ENCODE data around the gene ARHGEF19.
"Not testable (repeated sequence)": the region's sequence is repeated elsewhere in the genome, so short reads cannot be mapped to it uniquely, and the experiment has no call there.

The ARHGEF19 gene

DNA sequence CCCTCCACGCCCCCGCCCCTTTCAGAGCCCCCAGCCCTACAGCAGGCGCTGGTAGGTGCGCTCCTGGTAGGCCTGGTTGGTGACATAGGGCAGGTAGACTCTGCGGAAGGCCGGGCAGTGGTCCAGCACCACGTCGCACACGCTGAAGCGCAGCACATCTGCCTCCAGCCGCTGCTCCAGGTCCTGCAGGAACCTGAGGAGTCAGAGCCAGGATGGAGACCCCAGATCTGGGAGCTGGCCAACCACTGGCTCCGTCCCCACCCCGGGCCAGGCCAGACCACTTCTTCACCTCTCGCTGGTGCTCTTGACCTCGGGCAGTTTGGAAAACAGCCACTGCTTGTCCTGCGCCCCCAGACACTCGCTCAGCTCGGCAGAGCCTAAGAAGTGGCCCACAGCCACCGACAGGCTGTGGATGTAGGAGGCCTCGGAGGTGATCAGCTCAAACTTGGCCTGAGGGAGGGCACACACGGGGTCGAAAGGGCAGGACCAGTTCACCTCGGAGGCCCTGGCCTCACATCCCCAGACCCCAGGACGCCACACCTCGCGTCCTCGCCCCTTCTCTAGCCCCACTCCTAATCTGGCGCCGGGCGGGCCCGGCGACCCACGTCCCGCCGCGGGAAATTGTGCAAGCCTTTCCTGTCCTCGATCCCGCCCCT, 6.4 kb downstream of the ARHGEF19 start:
- no peak for DNase-seq (ENCODE audit: extremely low read depth in 1 of 2, low read depth in 1 of 2)

DNA sequence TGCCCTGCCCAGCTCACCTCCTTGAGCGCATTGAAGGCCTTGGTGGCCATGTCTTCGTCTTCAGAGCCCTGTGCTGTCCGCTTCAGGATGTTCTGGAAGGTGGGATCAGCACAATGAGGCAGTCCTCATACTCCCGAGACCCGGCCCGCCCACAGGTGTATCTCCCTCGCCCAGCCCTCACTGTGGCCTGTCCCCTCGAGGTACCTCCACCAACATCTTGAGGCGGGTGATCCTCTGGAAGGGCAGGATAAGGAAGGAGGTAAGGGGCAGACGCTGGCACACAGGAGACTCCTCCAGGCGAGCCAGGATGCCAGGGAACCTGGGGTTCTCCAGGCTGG, 7.1 kb downstream of the ARHGEF19 start:
- no peak for DNase-seq (ENCODE audit: extremely low read depth in 1 of 2, low read depth in 1 of 2)

DNA sequence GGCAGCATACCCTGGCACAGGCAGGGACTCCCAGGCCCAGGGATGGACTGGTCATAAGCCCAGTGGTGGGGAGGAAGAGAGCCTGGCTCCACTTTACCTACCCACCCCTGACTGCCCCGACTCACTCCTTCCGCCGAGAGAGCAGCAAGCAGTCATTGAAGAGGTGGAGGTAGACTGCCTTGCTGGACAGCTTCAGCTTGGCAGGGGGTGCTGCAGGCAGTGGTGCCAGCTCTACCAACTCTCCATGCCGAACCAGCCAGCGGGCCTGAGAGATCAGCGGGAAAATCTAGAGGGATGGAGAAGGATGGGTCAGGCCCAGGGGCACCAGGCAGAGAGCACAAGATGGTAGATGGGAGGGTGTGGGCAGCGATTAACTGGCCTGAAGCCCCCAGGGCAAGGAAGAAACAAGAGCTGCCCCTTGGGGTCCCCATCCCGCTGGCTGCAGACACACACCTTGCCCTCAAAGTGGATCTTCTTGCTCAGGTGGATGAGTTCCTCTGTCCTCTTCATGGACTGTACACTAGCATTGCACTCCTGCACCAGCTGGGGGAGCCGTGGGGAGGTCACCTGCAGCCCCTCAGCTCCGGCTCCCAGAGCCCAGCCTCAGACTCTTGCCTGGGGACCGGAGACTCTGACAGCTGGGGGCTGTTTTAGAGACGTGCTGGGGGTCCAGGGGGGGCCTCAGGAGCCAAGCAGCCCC, 7.7 kb downstream of the ARHGEF19 start:
- peak in 1 of 2 donors; percentile 16 for DNase-seq (ENCODE audit: extremely low read depth in 1 of 2, low read depth in 1 of 2)

DNA sequence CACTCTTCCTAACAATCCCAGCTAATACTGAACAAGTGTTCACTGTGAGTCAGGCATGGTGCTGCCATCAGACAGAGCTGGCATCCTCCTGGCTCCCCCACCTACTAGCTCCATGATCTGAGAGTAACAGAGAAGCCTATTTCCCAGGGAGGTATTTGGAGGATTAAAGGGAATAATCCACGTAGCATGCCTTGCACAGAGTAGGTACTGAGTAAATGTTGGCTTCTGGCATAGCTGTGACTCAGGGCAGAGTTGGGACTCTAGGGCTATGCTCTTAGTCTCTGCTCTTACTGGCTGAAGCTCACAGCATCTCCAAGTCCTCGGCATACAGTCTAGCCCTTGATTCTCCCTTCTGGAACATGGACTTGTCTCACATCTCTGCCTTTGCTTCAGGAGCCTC, 8.2 kb downstream of the ARHGEF19 start:
- no peak for DNase-seq (ENCODE audit: extremely low read depth in 1 of 2, low read depth in 1 of 2)

DNA sequence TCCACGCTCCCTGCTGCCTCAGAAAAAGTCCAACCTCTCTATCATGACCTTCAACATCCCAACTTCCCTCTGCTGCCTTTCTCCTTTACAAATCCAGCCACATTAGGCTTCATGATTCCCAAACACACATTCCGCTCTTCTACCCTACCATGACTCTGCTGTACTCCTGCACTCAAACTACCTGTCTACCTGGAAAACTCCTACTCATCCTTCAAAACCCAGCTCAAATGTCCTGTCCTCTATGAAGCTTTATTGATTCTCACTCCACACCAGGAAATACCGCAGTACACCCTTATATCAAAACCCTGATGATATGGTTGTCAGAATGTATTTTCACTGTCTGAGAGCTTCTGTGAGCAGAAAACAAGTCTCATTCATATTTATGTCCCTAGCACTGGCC, 8.9 kb downstream of the ARHGEF19 start:
- no peak for DNase-seq (ENCODE audit: extremely low read depth in 1 of 2, low read depth in 1 of 2)

DNA sequence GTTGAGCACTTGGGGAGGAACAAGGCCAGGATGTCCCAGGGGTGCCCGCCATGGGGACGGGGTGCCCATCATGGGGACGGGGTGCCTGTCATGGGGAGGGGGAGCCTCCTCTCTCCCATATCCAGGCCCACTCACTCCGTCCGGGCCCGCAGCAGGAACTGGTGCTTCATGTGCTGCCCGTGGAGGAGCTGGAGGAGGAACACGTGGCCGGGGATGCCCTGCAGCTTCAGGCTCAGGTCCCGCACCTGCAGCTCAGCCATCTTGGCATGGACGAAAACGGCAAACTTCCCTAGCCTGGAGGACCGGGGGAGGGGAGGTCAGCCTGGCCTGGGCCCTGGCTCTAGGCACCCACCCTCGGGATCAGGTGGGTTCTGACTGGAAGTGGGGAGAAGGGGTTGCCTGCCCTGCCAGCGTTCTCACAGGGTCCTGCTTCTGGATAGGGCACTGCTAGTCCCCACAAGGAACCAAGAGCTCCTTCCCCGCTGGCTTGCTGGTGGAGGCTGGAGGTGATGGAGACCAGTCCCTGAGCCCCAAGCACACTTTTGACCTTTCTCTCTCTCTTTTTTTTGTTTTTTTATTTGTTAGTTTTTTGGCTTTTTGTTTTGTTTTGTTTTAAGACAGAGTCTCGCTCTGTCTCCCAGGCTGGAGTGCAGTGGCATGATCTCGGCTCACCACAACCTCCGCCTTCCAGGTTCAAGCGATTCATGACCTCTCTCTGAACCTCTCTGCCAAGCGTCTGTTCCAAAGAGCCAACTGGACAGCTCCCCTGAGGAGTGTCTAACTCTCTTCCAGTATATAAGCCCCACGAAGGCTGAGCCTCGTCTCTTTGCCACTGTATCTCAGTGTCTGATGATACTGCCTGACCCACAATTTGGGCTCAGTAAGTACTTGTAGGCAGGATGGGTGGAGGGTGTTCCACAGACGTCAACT, 9.9 kb downstream of the ARHGEF19 start:
- no peak for DNase-seq (ENCODE audit: extremely low read depth in 1 of 2, low read depth in 1 of 2)

DNA sequence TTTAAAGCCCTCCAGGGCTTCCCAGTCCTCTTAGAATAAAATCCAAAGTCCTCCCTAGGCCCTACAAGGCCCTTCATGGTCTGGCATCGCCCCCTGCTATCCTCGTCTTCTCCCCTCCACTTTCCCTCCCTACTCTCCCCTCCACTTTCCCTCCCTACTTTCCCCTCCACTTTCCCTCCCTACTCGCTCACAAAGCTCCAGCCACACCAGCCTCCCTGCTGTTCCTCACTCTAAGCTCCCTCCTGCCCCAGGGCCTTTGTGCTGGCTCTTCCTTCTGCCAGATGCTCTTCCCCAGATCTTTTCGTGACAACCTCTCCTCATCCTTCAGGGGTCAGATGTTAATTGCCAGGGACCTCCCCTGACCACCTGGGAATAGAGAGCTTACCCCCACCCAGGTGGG, 12.8 kb downstream of the ARHGEF19 start:
- no peak for DNase-seq (ENCODE audit: extremely low read depth in 1 of 2, low read depth in 1 of 2)

DNA sequence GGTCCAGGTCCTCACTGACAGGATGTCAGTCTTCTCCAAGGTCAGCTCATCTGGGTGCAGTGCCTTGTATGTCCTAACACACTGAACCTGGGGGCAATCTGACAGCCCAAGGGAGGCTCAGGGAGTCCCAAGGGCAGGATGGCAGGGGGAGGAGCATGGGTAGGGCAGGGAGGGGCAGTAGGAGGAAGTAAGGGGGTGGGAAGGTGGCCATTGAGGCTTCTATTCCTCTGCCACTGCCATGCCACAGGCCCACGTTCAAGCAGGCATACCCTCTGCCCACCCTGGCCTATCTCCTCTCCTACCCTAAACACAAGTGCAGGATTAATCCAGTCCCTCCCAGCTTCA, 13.3 kb downstream of the ARHGEF19 start:
- DNase-seq (ENCODE audit: extremely low read depth in 1 of 2, low read depth in 1 of 2): no peak

DNA sequence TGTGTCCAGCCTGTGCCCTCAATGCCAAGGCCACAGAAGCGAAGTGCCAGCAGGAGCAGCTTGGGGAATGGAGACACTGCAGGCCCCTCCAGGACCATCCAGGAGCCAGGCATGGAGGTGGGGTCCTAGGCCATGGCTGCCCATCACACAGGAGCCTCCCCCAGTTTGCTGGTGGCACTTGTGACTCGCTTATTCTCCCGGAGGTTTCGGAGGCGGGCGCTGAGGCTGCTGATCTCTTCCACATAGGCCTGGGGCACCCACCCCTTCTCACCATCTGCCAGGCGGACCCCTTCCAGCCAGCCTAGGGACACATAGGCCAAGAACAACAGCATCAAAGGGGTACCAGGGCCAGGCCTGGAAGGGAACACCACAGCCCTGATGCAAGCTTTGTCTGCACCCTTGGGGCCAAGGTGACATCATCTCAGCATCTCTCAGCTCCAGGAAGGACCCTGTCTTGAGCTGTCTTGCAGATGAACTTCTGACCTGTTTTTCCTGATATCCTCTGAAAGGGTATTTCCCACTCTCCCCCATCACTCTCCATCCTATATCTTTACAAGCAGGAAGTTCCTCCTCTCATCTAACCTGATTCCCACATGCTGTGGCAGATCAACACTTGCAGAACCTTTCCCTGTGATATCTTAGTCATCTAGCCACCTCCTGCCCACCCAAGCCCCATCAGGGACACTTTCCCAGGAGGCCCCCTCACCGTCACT, 13.9 kb downstream of the ARHGEF19 start:
- no peak for DNase-seq (ENCODE audit: extremely low read depth in 1 of 2, low read depth in 1 of 2)

DNA sequence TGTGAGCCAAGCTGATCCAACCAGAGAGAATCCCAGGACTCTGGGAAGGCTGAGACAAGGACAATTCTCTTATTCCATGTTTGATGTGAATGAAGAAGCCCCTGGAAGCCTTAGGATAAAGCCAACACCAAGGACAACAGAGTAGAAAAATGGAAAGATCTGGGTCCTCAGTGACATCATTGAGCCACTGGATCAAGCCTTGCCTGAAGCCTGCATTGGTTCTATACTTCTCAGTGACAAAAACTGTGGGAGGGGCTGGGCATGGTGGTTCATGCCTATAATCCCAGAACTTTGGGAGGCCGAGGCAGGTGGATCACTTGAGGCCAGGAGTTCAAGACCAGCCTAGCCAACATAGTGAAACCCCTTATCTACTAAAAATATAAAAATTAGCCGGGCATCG, 15.6 kb downstream of the ARHGEF19 start:
- DNase-seq (ENCODE audit: extremely low read depth in 1 of 2, low read depth in 1 of 2): no peak

DNA sequence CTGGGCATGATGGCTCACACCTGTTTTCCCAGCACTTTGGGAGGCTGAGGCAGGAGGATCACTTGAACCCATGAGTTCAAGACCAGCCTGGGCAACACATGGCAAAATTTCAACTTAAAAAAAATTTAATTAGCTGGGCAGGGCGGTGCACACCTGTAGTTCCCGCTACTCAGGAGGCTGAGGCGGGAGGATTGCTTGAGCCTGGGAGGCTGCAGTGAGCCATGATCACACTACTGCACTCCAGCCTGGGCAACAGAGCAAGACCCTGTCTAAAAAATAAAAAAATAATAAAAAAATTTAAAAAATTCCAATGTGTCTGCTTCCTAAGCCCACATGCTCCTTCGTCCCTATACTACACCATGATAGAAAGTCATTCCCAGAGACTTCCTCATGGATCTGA, 16.3 kb downstream of the ARHGEF19 start:
- not testable (repeated sequence) for DNase-seq (ENCODE audit: extremely low read depth in 1 of 2, low read depth in 1 of 2)

DNA sequence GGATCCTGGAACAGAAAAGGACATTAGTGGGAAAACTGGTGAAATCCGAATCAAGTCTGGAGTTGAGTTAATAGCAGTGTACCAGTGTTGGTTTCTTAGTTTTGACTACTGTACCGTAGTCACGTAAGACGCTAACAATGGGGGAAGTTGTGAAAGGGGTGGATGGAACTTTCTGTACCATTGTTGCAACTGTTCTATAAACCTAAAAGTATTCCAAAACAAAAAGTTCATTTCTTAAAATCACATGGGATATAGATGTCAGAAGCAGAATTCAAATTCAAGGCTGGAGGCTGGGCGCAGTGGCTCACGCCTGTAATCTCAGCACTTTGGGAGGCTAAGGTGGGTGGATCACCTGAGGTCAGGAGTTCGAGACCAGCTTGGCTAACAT, 16.9 kb downstream of the ARHGEF19 start:
- DNase-seq (ENCODE audit: extremely low read depth in 1 of 2, low read depth in 1 of 2): no peak

DNA sequence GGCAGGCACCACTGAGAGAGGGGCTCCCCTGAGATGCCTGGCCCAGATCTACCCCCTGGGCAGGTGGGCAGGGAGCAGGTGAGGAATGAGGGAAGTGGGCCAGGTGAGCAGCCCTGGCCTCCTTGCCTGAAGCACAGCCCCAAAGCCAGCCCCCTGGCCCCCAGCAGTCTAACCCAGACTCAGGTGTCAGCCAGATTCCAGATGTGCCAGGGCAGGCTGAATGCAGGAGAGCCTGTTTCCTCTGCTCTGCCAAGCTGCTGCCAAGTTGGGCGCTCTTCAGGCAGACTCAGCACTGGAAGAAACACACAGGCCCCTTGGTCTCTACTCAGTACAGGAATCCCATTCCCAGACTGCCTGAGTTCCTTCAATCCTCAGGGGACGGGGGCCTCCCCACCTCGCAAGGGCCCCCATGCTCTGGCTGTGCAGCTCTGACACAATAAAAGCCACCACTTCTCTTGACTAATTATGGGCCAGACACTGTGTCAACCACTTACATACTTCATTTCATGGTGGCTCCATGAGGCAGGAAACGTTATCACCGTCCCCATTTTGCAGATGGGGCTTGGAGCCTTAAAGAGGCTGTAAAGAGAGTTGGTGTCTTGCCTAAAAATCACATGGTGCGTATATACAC, 20.4 kb downstream of the ARHGEF19 start:
- no peak for DNase-seq (ENCODE audit: extremely low read depth in 1 of 2, low read depth in 1 of 2)

DNA sequence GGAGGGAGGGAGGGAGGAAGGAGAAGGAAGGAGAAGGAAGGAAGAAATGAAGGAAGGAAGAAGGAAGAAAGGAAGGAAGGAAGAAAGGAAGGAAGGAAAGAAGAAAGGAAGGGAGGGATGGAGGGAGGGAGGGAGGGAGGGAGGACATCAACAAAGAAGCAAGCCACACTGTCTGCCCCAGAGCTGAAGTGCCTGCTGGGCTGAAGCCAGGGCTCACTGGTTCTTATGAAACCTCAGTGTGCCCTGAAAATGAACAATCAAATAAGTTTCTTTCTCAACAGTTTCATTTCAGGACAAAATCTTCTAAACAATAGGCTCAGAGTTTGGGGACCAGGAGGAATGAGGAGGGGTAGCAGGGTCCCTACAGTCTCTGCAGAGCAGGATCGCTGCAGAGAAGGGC, 21.1 kb downstream of the ARHGEF19 start:
- no peak for DNase-seq (ENCODE audit: extremely low read depth in 1 of 2, low read depth in 1 of 2)

DNA sequence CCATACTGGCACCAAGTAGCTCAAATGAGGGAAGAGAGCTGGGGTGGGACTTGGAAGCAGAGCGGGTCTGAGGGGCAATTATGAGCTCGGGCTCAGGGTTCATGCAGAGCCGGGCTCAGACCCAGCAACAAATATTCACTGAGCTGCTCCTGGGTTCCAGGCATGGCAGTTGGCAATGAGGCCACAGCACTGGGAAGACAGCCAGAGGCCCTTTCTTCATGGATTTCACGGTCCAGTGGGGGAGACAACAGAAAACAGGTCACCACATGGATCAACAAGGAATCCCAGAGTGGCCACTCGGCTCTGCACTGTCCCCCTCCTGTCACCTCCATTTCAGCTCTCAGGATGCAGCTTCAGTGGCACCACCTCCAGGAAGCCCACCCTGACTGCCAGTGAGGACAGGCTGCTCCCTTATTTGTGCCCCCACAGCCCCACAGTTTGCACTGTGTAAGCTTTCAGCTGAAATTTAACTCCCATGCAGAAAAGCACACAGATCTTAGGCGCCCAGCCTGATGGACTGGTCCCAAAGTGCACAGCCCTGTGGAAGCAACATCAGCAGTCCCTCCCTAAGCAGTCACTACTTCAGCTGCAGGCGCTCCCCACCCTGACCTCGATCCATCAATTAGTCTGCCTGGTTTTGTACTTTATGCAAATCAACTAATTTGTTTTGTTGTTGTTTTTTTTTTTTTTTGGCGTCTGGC, 22.4 kb downstream of the ARHGEF19 start:
- no peak for DNase-seq (ENCODE audit: extremely low read depth in 1 of 2, low read depth in 1 of 2)

DNA sequence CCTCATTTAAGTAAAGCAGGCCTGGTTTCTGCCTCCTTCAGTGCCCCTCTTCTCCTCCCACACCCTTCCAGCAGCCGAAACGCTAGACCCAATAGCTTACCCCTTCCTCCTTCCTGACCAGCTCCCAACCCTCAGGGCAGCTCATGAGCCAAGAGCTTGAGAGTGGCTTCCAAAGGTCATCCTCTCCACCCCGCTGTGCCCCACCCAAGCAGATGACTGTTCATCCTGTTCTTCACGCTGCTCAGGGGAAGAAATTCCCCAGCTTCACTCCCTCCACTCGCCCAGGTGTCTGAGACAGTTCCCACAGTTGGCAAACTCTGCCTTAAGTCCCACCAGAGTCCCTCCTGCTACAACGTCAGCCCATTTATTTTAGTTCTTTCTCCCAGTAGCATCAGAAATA, 23.4 kb downstream of the ARHGEF19 start:
- no peak for DNase-seq (ENCODE audit: extremely low read depth in 1 of 2, low read depth in 1 of 2)

DNA sequence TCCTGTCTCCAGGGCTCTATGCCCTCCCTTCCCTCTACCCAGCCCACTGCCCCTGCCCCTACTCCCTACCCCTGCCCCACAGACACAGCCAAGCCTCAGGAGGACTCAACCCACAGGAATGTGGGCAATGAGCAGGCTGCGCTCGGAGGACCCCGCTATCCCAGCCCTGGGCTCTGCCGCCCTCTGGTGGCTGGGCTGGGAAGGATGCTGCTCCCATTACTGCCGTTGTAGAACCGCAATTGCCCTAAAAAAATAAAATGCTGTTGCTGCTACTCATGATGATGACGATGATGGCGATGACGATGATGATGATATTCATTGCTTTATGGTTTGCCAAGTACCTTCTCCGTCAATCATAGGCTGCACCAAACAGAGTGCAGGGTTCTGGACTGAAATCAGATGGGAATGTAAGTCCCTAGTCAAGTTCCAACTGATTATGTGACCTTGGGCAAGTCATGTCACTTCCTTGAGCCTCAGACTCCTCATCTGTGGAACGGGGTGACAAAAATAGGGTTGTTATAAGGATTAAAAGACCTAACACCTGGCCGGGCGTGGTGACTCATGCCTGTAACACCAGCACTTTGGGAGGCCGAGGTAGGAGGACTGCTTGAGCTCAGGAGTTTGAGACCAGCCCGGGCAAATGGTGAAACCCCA, 24.6 kb downstream of the ARHGEF19 start:
- peak; percentile 49 to 69 for DNase-seq (ENCODE audit: extremely low read depth in 1 of 2, low read depth in 1 of 2)

DNA sequence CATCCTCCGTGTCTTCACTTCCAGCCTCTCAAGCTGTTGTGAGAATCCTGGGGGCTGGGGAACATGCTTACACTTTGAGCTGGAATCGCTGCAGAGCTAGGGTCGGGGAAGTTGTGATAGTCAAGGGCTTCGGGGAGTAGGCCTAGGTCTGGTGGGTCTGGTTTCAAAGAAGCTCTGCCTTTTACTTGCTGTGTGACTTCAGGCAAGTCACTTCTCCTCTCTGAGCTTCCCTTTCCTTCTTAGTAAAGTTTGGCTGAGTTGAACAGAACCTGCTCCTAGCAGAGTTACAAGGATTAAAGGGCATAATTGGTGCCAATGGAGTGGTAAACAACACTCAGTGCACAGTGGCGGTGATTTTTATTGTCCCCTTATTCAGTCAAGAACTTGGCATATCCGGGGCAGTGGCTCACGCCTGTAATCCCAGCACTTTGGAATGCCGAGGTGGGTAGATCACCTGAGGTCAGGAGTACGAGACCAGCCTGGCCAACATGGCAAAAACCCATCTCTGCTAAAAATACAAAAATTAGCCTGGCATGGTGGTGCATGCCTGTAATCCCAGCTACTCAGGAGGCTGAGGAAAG, 25.7 kb downstream of the ARHGEF19 start:
- DNase-seq (ENCODE audit: extremely low read depth in 1 of 2, low read depth in 1 of 2): no peak

DNA sequence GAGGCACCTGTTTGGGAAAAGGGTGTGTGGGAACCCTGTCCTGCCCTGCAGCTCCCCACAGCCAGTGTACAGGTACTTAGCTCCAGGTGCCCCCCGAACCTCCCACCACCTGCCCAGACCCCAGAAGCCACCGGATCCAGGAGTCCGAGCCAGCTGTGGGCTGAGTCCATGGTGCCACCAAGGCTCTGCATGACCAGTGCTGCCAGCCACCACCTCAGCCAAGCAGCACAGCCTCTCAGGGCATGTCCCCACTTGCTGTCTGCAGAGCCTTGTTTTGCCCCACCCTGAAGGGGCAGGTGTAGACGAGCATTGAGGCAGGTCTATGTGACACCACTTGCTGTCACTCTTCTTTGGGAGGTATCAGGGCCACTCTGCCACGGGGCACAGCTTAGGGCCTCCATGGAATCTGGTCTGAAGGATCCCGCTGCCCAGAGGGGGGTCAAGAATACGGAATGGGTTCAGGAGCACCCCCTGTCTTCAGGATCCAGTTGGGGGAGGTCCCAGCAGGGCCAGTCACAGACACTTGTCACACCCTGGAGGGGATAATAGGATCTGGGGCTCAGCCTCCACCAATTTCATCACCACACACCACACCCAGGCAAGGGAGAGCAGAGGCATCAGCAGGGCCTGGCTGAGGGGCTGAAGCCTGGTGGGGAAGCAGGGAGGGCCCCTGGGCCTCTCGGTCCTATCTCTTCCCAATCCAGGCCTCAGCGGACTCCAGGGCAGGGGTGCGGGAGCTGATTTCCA, 27.7 kb downstream of the ARHGEF19 start:
- no peak for DNase-seq (ENCODE audit: extremely low read depth in 1 of 2, low read depth in 1 of 2)
